ENCODE measurements around the gene ARAF. TPM values are rescaled to one million over a fixed set of nuclear protein-coding genes. Genes with fewer than 3 reads are reported as not detected.

ARAF gene
- total and polyA plus RNA-seq, 2 experiments from 2014 or later, result 32.0 to 78.0 TPM

DNA sequence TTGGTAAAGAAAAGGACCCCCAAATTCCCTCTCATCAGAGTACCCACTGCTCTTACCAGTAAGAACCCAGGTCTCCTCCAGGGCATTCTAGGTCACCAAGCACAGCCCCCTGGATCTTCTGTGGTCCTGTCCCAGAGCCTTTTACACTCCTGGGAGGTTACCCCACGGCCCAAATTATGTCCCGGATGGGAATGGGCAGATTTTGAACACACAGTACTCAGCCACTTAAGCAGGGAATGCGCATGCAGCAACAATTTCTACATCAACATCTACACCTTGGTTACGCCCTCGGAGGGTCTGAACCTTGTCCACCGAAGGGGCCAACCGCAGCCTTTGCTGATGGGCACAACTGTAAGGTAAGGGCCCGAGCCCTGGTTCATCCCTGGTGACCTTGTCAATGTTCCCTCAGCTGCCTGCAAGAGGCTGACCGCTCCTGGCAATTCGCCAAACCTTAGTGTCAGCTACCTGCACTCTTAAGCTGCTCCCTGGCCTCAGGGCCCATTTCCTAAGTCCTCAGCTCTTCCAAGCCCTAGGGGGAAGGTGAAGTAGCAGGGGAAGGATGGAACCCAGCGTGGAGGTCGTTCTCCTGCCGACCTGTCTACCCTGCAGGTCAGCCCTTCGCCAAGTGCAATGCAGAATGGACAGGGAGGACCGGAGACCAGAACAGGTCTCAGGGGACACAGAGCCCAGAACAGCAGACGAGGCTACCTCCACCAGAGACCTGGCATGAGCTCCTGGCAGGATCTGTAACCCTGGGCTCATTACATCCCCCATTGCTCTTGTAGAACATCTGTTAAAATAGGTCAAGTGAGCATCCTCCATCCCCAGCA lies 27.1 kb downstream of the ARAF start:
- Histone ChIP-seq H3K4me3 (no peak overlapping the region), H3K4me1 (ENCODE audit: insufficient read depth) (no peaks in the 10 kb centered on the region), H3K4me2 (ENCODE audit: unreplicated experiment) (no peak overlapping the region), H3K79me2 (ENCODE audit: insufficient read depth) (peaks cover 15% of the 10 kb centered on the region), H4K20me1 (ENCODE audit: insufficient read depth) (no peaks in the 10 kb centered on the region), H3K36me3 (ENCODE audit: low read depth) (no peaks in the 10 kb centered on the region; the same call in 1 of the 2 replicates), H2AFZ (no peak overlapping the region), H3K27me3 (replicated peaks; ENCODE audit: insufficient read depth) (no peaks in the 10 kb centered on the region), H3K9ac (no peak overlapping the region), H3F3A (ENCODE audit: insufficient read depth) (peaks cover 21% of the 10 kb centered on the region; the same call in 1 of the 2 replicates), H3K9me3 (ENCODE audit: low read depth) (no peaks in the 10 kb centered on the region), H3K27ac (no peak overlapping the region), H3K9me2 (ENCODE audit: insufficient read depth) (no peaks in the 10 kb centered on the region)
- no peak for DNase-seq
- in situ Hi-C loops (cut with MboI), result no loop called here
- 76 to 83% methylated on average over 6 to 13 of the region's 16 CpGs for WGBS, 2 experiments (ENCODE audit: low coverage in 1 of 2, low lambda C conversion rate in 2 of 2, missing lambda C conversion rate in 2 of 2)
- no peak for TF ChIP-seq EZH2 (IDR thresholded peaks at IDR 0.05; ENCODE audit: insufficient read depth, poor library complexity, severe bottlenecking)
- no peak for TF ChIP-seq EZH2phosphoT487 (IDR thresholded peaks at IDR 0.05; ENCODE audit: insufficient read depth, low read depth)

DNA sequence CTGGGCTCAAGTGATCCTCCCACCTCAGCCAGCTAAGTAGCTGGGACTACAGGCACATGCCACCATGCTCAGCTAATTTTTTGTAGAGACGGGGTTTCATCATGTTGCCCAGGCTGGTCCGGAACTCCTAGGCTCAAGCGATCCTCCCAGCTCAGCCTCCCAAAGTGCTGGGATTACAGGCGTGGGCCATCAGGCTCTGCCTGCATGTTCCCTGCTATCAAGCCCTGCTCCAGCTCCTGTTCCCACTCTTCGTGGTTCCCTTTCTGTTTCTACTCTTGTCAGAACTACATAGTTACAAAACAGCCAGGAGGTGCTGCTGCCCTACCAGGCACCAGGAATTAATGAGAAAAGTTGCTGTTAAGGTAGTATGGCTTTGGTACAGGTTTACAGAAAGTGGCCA lies 30.0 kb downstream of the ARAF start:
- H3K4me2 ChIP-seq (ENCODE audit: unreplicated experiment), result no peak overlapping the region
- no peak overlapping the region for H3K4me3 ChIP-seq
- in situ Hi-C loops (cut with MboI), result no loop called here
- no peaks in the 10 kb centered on the region for H3K9me2 ChIP-seq (ENCODE audit: insufficient read depth)
- H3K9me3 ChIP-seq (ENCODE audit: low read depth), result no peaks in the 10 kb centered on the region
- H3K79me2 ChIP-seq (ENCODE audit: insufficient read depth), result no peaks in the 10 kb centered on the region
- no peaks in the 10 kb centered on the region for H3K36me3 ChIP-seq (ENCODE audit: low read depth)
- H3K27ac ChIP-seq, result no peak overlapping the region
- H2AFZ ChIP-seq, result no peak overlapping the region
- H4K20me1 ChIP-seq (ENCODE audit: insufficient read depth), result no peaks in the 10 kb centered on the region
- H3K9ac ChIP-seq, result no peak overlapping the region
- no peaks in the 10 kb centered on the region for H3F3A ChIP-seq (ENCODE audit: insufficient read depth)
- H3K4me1 ChIP-seq (ENCODE audit: insufficient read depth), result no peaks in the 10 kb centered on the region
- DNase-seq, result no peak
- WGBS, 2 experiments (ENCODE audit: low coverage in 1 of 2, low lambda C conversion rate in 2 of 2, missing lambda C conversion rate in 2 of 2), result 58 to 67% methylated on average over 4 to 5 of the region's 5 CpGs
- no peak for TF ChIP-seq EZH2 (IDR thresholded peaks at IDR 0.05; ENCODE audit: insufficient read depth, poor library complexity, severe bottlenecking)
- no peak for TF ChIP-seq EZH2phosphoT487 (IDR thresholded peaks at IDR 0.05; ENCODE audit: insufficient read depth, low read depth)
- H3K27me3 ChIP-seq (replicated peaks; ENCODE audit: insufficient read depth), result no peaks in the 10 kb centered on the region

DNA sequence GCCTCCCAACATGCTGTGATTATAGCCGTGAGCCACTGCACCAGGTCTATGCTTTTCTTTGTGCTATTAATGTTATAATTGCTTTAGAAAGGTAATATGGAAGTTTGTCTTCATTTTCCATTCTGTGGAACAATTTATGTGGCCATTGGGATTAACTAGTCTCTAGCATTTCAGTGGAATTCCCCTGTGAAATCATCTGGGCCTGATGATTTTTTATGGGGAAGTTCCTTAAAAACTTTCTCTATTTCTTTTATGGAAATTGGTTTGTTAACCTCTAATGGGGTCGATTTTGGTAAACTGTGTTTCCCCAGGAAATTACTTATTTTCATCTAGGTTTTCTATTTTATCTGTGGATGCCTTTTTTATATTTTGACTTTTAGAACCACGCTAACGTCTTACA lies 32.5 kb downstream of the ARAF start:
- Histone ChIP-seq H3F3A (ENCODE audit: insufficient read depth) (no peaks in the 10 kb centered on the region), H3K4me3 (no peak overlapping the region), H3K9me2 (ENCODE audit: insufficient read depth) (no peaks in the 10 kb centered on the region), H3K27me3 (replicated peaks; ENCODE audit: insufficient read depth) (no peaks in the 10 kb centered on the region), H3K4me2 (ENCODE audit: unreplicated experiment) (no peak overlapping the region), H2AFZ (no peak overlapping the region), H3K9ac (no peak overlapping the region), H4K20me1 (ENCODE audit: insufficient read depth) (no peaks in the 10 kb centered on the region), H3K9me3 (ENCODE audit: low read depth) (no peaks in the 10 kb centered on the region), H3K36me3 (ENCODE audit: low read depth) (no peaks in the 10 kb centered on the region), H3K27ac (no peak overlapping the region), H3K79me2 (ENCODE audit: insufficient read depth) (no peaks in the 10 kb centered on the region), H3K4me1 (ENCODE audit: insufficient read depth) (no peaks in the 10 kb centered on the region)
- WGBS, 2 experiments (ENCODE audit: low coverage in 1 of 2, low lambda C conversion rate in 2 of 2, missing lambda C conversion rate in 2 of 2), result 53 to 59% methylated on average over 4 of the region's 4 CpGs
- in situ Hi-C loops (cut with MboI), result no loop called here
- no peak for DNase-seq
- TF ChIP-seq EZH2 (IDR thresholded peaks at IDR 0.05; ENCODE audit: insufficient read depth, poor library complexity, severe bottlenecking) (no peak), EZH2phosphoT487 (IDR thresholded peaks at IDR 0.05; ENCODE audit: insufficient read depth, low read depth) (no peak)

GRCh38 chrX:47595716-47596251 lies 34.8 kb downstream of the ARAF start:
- H2AFZ ChIP-seq, result no peak overlapping the region

More at GRCh38 chrX:47595716-47596251, 34.8 kb downstream of the ARAF start:
- Histone ChIP-seq H4K20me1 (ENCODE audit: insufficient read depth) (no peaks in the 10 kb centered on the region), H3K27ac (no peak overlapping the region), H3F3A (ENCODE audit: insufficient read depth) (no peaks in the 10 kb centered on the region), H3K4me3 (no peak overlapping the region), H3K9me3 (ENCODE audit: low read depth) (no peaks in the 10 kb centered on the region), H3K9me2 (ENCODE audit: insufficient read depth) (no peaks in the 10 kb centered on the region), H3K79me2 (ENCODE audit: insufficient read depth) (no peaks in the 10 kb centered on the region), H3K36me3 (ENCODE audit: low read depth) (no peaks in the 10 kb centered on the region), H3K27me3 (replicated peaks; ENCODE audit: insufficient read depth) (no peaks in the 10 kb centered on the region), H3K9ac (no peak overlapping the region), H3K4me2 (ENCODE audit: unreplicated experiment) (no peak overlapping the region), H3K4me1 (ENCODE audit: insufficient read depth) (no peaks in the 10 kb centered on the region)
- in situ Hi-C loops (cut with MboI), result no loop called here
- no peak for TF ChIP-seq EZH2 (IDR thresholded peaks at IDR 0.05; ENCODE audit: insufficient read depth, poor library complexity, severe bottlenecking)
- peak; percentile 12 for DNase-seq
- WGBS, 2 experiments (ENCODE audit: low coverage in 1 of 2, low lambda C conversion rate in 2 of 2, missing lambda C conversion rate in 2 of 2), result 80% methylated on average over 1 of the region's 1 CpG

Data from GM23248 (cell line).